Kidney epithelial cell (primary cell): Measurements from ENCODE around the gene OR4D6. TPM values are rescaled to one million over a fixed set of nuclear protein-coding genes. Genes with fewer than 3 reads are reported as not detected.
"Not testable (repeated sequence)": the region's sequence is repeated elsewhere in the genome, so short reads cannot be mapped to it uniquely, and the experiment has no call there.

Experiments
- DNase-seq: peaks from one replicate; pipeline ENCODE4 v3.0.0-alpha.2; 2010; ENCODE audit warnings: low read depth
- H3K27me3 ChIP-seq: 2 replicates; pipeline ENCODE4 v1.6.0; 2011; ENCODE audit warnings: low read length; ENCODE audit not compliant: control insufficient read depth, insufficient read depth
- H3K36me3 ChIP-seq: 2 replicates; pipeline ENCODE4 v1.5.1; 2011; ENCODE audit warnings: low read length; ENCODE audit not compliant: control insufficient read depth, insufficient read depth
- H3K4me3 ChIP-seq: 2 replicates; pipeline ENCODE4 v1.5.1; 2011; ENCODE audit warnings: low read depth, mild to moderate bottlenecking, control low read depth, low read length
- total RNA-seq: library from RNA; depleted of rRNA; stranded (reverse); fragments of >200 nt; gene quantifications from 2 replicates; pipeline ENCODE4 v1.2.3, GENCODE V29; 2015
- TF ChIP-seq, protein P1 (sequence below): IDR thresholded peaks from 2 replicates; pipeline ENCODE4 v1.5.1; 2011; ENCODE audit warnings: mild to moderate bottlenecking, moderate library complexity, low read length, control low read depth, inconsistent platforms; ENCODE audit not compliant: insufficient read depth, poor library complexity, severe bottlenecking

The OR4D6 gene
- total RNA-seq, 1 donor from 2014 or later, result not detected

DNA sequence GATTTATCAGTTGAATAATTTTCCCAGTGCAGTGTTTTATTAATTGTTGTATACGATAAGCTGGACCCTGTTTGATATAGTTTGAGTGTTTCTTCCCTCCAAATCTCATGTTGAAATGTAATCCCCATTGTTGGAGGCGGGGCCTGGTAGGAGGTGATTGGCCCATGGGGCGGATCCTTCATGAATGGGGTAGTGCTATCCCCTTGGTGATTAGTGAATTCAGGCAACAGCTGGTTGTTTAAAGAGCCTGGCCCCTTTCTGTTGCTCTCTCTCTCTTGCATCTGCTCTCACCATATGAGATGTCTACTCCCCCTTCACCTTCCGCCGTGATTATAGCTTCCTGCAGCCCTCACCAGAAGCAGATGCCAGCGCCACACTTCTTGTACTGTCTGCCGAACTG lies 19.0 kb upstream of the OR4D6 start:
- H3K4me3 ChIP-seq, result no peak overlapping the region
- no peaks in the 10 kb centered on the region for H3K27me3 ChIP-seq
- DNase-seq, result no peak
- no peaks in the 10 kb centered on the region for H3K36me3 ChIP-seq
- TF ChIP-seq, protein P1, sequence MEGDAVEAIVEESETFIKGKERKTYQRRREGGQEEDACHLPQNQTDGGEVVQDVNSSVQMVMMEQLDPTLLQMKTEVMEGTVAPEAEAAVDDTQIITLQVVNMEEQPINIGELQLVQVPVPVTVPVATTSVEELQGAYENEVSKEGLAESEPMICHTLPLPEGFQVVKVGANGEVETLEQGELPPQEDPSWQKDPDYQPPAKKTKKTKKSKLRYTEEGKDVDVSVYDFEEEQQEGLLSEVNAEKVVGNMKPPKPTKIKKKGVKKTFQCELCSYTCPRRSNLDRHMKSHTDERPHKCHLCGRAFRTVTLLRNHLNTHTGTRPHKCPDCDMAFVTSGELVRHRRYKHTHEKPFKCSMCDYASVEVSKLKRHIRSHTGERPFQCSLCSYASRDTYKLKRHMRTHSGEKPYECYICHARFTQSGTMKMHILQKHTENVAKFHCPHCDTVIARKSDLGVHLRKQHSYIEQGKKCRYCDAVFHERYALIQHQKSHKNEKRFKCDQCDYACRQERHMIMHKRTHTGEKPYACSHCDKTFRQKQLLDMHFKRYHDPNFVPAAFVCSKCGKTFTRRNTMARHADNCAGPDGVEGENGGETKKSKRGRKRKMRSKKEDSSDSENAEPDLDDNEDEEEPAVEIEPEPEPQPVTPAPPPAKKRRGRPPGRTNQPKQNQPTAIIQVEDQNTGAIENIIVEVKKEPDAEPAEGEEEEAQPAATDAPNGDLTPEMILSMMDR, result no peak

DNA sequence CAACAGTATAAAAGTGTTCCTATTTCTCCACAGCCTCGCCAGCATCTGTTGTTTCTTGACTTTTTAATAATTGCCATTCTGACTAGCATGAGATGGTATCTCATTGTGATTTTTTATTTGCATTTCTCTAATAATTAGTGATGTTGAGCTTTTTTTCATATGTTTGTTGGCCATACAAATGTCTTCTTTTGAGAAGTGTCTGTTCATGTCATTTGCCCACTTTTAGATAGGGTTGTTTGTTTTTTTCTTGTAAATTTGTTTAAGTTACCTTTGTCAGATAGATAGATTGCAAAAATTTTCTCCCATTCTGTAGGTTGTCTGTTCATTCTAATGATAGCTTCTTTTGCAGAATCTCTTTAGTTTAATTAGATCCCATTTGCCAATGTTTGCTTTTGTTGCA lies 11.1 kb upstream of the OR4D6 start:
- DNase-seq, H3K27me3 ChIP-seq, H3K36me3 ChIP-seq, H3K4me3 ChIP-seq: not testable (repeated sequence)

DNA sequence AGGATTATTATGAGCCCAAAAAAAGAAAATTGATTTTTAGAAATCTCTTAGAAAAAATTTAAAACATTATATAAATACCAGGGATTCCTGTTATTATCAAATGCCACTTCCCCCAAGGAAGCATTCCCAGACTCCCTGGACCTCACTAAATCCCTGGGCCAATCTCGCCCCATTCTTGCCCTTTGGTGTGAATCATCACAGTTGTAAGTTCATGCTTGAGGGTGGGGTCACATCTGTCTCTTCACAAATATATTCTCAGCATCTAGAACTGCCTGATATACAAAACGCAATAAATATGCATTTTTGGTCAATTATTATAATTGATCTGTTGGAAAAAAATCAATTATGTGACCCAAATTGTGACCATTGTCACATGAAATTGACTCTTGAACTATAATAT lies 8.3 kb upstream of the OR4D6 start:
- TF ChIP-seq, protein P1, result no peak
- no peaks in the 10 kb centered on the region for H3K36me3 ChIP-seq
- no peak for DNase-seq
- no peaks in the 10 kb centered on the region for H3K27me3 ChIP-seq
- no peak overlapping the region for H3K4me3 ChIP-seq

DNA sequence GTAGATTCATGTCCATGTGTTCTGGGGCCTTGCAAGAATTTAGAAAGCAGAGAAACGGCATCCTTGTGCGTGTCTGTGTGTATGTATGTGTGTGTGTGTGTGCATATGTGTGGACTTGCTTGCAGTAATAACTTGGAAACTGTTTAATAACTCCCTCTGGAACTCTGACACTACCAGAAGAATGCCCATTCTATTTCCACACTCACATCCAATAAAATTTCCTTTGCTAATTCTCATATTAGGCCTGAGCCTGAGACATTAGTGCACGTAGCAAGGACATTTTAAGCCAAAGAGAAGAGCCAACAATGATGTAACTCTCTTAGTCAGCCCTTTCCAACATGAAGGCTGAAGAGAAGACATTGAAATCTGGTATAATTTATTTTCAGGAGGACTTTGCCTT lies 3.2 kb downstream of the OR4D6 start:
- no peaks in the 10 kb centered on the region for H3K36me3 ChIP-seq
- TF ChIP-seq, protein P1, result no peak
- H3K27me3 ChIP-seq, result no peaks in the 10 kb centered on the region
- no peak for DNase-seq
- no peak overlapping the region for H3K4me3 ChIP-seq

DNA sequence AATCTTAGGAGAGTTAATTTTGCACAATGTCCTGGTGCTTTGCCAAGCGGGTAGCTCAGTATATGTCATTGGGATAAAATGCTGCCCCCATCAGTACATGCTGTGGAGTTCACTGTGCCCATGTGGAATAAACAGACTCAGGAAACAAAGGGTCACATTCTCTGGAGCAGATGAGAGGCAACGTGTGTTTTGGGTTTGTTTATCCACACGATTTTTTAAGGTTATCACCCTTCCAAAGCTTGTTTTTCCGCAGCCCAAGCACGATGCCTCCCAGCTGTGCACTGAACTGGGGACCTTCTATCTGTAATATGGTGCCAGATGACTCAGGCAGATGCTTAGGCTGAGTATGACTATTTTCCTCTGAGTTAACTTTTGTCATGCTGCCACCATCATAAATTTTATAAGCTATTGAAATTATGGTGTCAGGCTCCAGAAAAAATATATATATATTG lies 6.5 kb downstream of the OR4D6 start:
- DNase-seq, result no peak
- H3K27me3 ChIP-seq, result no peaks in the 10 kb centered on the region
- TF ChIP-seq, protein P1, result no peak
- no peaks in the 10 kb centered on the region for H3K36me3 ChIP-seq
- no peak overlapping the region for H3K4me3 ChIP-seq

DNA sequence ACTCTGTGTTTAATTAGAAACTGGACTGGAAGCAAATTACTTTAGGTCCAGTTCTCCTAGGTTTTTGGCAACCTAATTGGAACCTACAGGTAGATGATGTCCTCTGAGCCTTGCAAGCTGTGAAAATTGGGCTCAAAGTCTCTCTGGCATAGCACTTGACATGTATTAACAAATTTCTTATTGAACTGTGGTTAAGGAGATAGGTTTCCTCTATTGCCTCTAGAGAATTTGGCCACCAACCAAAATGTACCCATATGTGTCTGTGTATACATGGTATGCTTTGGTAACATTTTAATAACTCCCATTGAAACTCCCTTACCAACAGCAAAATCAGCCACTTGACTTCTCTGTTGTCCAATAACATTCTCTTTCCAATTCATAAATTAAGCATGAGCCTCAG lies 16.3 kb downstream of the OR4D6 start, which contains the start of gene OR4D10:
Gene OR4D10 (plus strand): TSS at position 301 of the 400 bp plus-strand sequence. CDS start 4,115 bp downstream, outside the sequence.
- DNase-seq, result no peak
- Histone ChIP-seq H3K27me3 (no peaks in the 10 kb centered on the region), H3K4me3 (no peak within 1 kb of the TSS), H3K36me3 (no peaks in the 10 kb centered on the region)
- TF ChIP-seq, protein P1, result no peak

DNA sequence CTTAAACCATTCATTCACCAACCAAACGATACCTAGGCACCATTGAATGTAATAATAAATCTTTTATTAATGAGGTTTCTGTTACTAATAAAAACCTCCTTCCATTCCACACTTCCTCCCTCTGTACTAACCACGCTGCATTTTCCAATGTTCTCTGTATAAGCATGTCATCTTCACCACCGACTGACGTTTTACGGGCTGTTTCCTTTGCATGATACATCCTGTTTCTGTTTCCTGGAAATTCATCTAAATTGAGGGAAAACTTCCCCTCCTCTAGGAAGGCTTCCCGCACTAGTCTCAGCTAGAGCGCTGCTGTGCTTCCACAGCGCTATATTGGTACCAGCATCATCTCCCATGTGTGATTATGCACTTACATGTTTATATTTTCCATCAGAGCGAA lies 18.4 kb downstream of the OR4D6 start:
- no peak overlapping the region for H3K4me3 ChIP-seq
- no peaks in the 10 kb centered on the region for H3K27me3 ChIP-seq
- H3K36me3 ChIP-seq, result no peaks in the 10 kb centered on the region
- DNase-seq, result no peak
- TF ChIP-seq, protein P1, result no peak
